DOHH2 (cell line): ENCODE measurements around the gene SH2D3A.

ENCODE experiments used
- H3F3A ChIP-seq: fragments of 200-600 bp; sonication (generic), shearing (Covaris generic); 2 replicates; pipeline ENCODE4 v1.6.0; 2016; ENCODE audit warnings: antibody characterized with exemption, mild to moderate bottlenecking; ENCODE audit not compliant: control insufficient read depth, insufficient read depth
- H3K27ac ChIP-seq: fragments of 200-600 bp; sonication (generic); 2 replicates; pipeline ENCODE4 v1.5.1; 2014; ENCODE audit warnings: low read depth, mild to moderate bottlenecking, low read length, moderate library complexity
- H3K27me3 ChIP-seq: fragments of 200-600 bp; sonication (generic); 2 replicates; pipeline ENCODE4 v1.6.1; 2014; ENCODE audit warnings: mild to moderate bottlenecking, low read length, mixed read lengths; ENCODE audit not compliant: control insufficient read depth
- H3K36me3 ChIP-seq: fragments of 200-600 bp; sonication (generic); 2 replicates; pipeline ENCODE4 v1.6.1; 2014; ENCODE audit warnings: mild to moderate bottlenecking, low read length, moderate library complexity, mixed read lengths; ENCODE audit not compliant: control insufficient read depth
- H3K4me1 ChIP-seq: fragments of 200-600 bp; sonication (generic); 2 replicates; pipeline ENCODE4 v1.6.1; 2014; ENCODE audit warnings: mild to moderate bottlenecking, low read length, mixed read lengths; ENCODE audit not compliant: control insufficient read depth
- H3K4me2 ChIP-seq: fragments of 200-600 bp; sonication (generic); 2 replicates; pipeline ENCODE4 v1.6.0; 2014; ENCODE audit warnings: mild to moderate bottlenecking, low read length, moderate library complexity
- H3K4me3 ChIP-seq: fragments of 200-600 bp; sonication (generic); 2 replicates; pipeline ENCODE4 v1.5.1; 2014; ENCODE audit warnings: mild to moderate bottlenecking, low read length, mixed read lengths
- H3K79me2 ChIP-seq: fragments of 200-600 bp; sonication (generic); 2 replicates; pipeline ENCODE4 v1.6.1; 2014; ENCODE audit warnings: mild to moderate bottlenecking, low read length, mixed read lengths; ENCODE audit not compliant: control insufficient read depth
- H3K9me2 ChIP-seq: fragments of 200-600 bp; sonication (generic); replicated peaks from 2 replicates; pipeline ENCODE4 v1.6.1; 2014; ENCODE audit warnings: mild to moderate bottlenecking, low read length, mixed read lengths; ENCODE audit not compliant: control insufficient read depth
- H3K9me3 ChIP-seq: fragments of 200-600 bp; sonication (generic); 2 replicates; pipeline ENCODE4 v1.6.1; 2014; ENCODE audit warnings: antibody characterized with exemption, low read length, mixed read lengths; ENCODE audit not compliant: control insufficient read depth, insufficient read depth
- H4K20me1 ChIP-seq: fragments of 200-600 bp; sonication (generic); 2 replicates; pipeline ENCODE4 v1.6.0; 2014; ENCODE audit warnings: low read depth, mild to moderate bottlenecking, antibody characterized with exemption, low read length, moderate library complexity; ENCODE audit not compliant: control insufficient read depth, insufficient read depth
- EZH2phosphoT487 ChIP-seq: fragments of 200-600 bp; sonication (generic); IDR thresholded peaks from 2 replicates; pipeline ENCODE4 v1.6.1; 2017; ENCODE audit warnings: borderline replicate concordance, mild to moderate bottlenecking, antibody characterized with exemption, low read length, moderate library complexity, mixed read lengths
- TF ChIP-seq, protein P1 (sequence below): fragments of 200-600 bp; sonication (generic); IDR thresholded peaks from one replicate; pipeline ENCODE4 v1.5.1; 2014; ENCODE audit warnings: antibody characterized with exemption, mild to moderate bottlenecking, low read depth, low read length; ENCODE audit not compliant: poor library complexity, severe bottlenecking

SH2D3A gene

DNA sequence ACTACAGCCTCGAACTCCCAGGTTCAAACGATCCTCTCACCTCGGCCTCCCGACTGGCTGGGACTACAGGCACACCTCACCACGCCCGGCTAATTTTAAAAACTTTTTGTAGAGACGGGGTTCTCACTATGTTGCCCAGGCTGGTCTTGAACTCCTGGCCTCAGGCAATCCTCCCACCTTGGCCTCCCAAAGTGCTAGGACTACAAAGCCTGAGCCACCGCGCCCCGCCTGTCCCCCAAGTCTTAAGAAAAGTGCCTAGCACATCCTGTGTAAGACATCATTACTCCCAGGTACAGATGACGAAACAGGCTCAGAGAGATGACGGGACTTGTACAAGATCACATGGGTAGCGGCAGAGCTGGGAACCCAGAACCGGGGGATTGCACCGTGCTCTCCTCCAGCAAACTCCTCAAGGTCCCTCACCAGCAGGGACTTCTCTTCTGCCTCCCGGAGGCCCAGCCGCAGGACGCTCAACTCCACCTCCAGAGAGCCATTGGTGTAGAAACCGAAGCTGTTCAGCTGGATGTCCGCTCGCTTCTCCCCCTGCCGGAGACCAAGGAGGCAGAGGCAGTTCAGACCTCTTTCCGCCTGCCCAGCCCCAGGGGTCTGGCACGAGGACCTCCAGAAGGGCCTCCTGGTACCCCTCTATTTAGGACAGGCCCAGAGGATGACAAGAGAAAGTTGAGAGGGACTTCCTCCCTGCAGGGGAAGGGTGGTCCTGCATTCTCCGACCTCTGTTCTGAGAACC lies 30.9 kb downstream of the SH2D3A start:
- H3K4me1 ChIP-seq, result peaks cover 49% of the 10 kb centered on the region
- no peaks in the 10 kb centered on the region for H3K27me3 ChIP-seq
- peaks cover 16% of the 10 kb centered on the region for H3F3A ChIP-seq
- H4K20me1 ChIP-seq, result 0 out of 2 replicates have a peak, but pooled peaks cover 2% of the 10 kb centered on the region
- no peak for TF ChIP-seq EZH2phosphoT487
- TF ChIP-seq, protein P1, sequence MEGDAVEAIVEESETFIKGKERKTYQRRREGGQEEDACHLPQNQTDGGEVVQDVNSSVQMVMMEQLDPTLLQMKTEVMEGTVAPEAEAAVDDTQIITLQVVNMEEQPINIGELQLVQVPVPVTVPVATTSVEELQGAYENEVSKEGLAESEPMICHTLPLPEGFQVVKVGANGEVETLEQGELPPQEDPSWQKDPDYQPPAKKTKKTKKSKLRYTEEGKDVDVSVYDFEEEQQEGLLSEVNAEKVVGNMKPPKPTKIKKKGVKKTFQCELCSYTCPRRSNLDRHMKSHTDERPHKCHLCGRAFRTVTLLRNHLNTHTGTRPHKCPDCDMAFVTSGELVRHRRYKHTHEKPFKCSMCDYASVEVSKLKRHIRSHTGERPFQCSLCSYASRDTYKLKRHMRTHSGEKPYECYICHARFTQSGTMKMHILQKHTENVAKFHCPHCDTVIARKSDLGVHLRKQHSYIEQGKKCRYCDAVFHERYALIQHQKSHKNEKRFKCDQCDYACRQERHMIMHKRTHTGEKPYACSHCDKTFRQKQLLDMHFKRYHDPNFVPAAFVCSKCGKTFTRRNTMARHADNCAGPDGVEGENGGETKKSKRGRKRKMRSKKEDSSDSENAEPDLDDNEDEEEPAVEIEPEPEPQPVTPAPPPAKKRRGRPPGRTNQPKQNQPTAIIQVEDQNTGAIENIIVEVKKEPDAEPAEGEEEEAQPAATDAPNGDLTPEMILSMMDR, result peak; percentile 73
- H3K9me3 ChIP-seq, result no peaks in the 10 kb centered on the region
- peaks cover 12% of the 10 kb centered on the region for H3K79me2 ChIP-seq
- no peaks in the 10 kb centered on the region; the same call in 1 of the 2 replicates for H3K36me3 ChIP-seq
- peak overlapping the region; percentile 83 for H3K4me3 ChIP-seq
- H3K27ac ChIP-seq, result peak overlapping the region; percentile 65
- H3K9me2 ChIP-seq, result no peaks in the 10 kb centered on the region
- H3K4me2 ChIP-seq, result peak overlapping the region; percentile 92

DNA sequence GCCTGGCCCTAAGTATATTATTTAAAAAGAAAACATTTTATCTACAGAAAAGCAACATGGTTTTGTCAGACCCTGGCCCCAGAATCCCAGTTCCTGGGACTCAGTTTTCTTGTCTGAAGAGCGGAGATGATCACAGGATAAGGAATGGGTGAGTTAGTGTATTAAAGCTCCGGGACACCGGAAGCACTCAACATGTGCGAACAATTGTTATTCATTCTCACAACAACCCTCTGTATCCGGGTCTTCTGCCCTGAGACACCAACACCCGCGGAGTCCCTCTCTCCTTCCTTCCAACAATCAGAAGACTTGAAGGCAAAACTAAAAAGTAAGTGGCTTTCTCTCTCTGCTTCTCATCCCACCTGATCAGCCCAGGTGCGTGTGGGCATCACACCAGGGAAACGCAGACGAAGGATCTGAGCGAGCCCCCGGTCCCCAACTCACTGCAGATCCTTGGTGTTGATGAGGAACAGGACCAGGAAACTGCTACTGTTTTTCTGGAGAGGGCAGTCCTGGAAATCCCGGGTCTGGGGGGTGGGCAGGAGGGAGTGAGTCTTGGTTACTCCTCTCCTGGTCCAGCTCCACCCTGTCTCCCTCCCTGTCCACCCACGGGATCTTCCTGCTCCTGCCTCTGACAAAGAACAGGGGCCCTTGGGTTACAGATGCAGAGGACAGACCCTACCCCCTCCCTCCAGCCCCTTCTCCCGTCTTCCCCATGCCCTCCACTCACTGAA lies 31.9 kb downstream of the SH2D3A start:
- Histone ChIP-seq H3K4me1 (peaks cover 39% of the 10 kb centered on the region), H4K20me1 (no peaks in the 10 kb centered on the region), H3K4me3 (peak overlapping the region; percentile 83), H3K79me2 (peaks cover 12% of the 10 kb centered on the region), H3K27me3 (no peaks in the 10 kb centered on the region), H3F3A (peaks cover 9% of the 10 kb centered on the region; the same call in 1 of the 2 replicates), H3K9me2 (no peaks in the 10 kb centered on the region), H3K4me2 (peak overlapping the region; percentile 92), H3K36me3 (no peaks in the 10 kb centered on the region; the same call in 1 of the 2 replicates), H3K27ac (no peak overlapping the region), H3K9me3 (no peaks in the 10 kb centered on the region)
- TF ChIP-seq EZH2phosphoT487, result no peak
- TF ChIP-seq, protein P1, result no peak

DNA sequence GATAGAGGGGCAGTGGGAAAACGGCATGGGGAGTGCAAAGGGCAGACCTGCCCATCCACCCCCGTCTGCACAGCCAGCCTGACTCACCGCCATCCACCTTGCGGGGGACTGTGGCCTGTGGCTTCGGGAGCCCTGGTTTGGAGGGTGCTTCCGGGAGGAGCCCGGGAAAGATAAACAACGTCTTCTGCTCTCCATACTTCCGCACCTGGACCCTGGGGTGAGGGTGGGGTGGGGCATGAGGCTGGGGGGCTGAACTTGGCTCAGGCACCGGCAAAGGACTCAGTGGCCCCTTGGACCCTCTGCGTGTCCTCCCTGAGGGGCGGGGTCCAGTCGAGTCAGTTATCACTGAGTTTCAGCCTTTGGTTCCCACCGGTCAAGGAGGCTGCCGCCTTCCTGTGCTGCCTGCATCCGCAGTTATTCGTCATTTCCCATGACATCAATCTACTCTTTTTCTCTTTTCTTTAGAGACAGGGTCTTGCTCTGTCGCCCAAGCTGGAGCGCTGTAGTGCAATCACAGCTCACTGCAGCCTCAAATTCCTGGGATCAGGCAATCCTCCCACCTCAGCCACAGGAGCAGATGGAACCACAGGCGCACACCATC lies 33.0 kb downstream of the SH2D3A start:
- Histone ChIP-seq H3K4me2 (no peak overlapping the region), H3K9me2 (no peaks in the 10 kb centered on the region), H3K4me1 (peaks cover 30% of the 10 kb centered on the region), H3K9me3 (no peaks in the 10 kb centered on the region), H3F3A (peaks cover 9% of the 10 kb centered on the region; the same call in 1 of the 2 replicates), H4K20me1 (no peaks in the 10 kb centered on the region), H3K27me3 (no peaks in the 10 kb centered on the region), H3K36me3 (no peaks in the 10 kb centered on the region; the same call in 1 of the 2 replicates), H3K27ac (no peak overlapping the region), H3K79me2 (peaks cover 12% of the 10 kb centered on the region), H3K4me3 (no peak overlapping the region)
- TF ChIP-seq EZH2phosphoT487, result no peak
- TF ChIP-seq, protein P1, result no peak
